Femur (tissue), 1 donor: ENCODE data around the gene LAPTM4A.
A peak's percentile ranks its signal among the peaks of the same experiment; 100 is the strongest.

Experiments
- DNase-seq: peaks from one replicate; pipeline ENCODE4 v3.0.0-alpha.2; 2017

The LAPTM4A gene

GRCh38 chr2:20016346-20016745 lies 35.1 kb downstream of the LAPTM4A start:
- DNase-seq: no peak

- DNase-seq: no peak
Measured at GRCh38 chr2:20015482-20016083, 35.8 kb downstream of the LAPTM4A start.

- peak; percentile 43 for DNase-seq
Measured at GRCh38 chr2:20013126-20013849, 38.1 kb downstream of the LAPTM4A start.

GRCh38 chr2:20012282-20013125 lies 38.9 kb downstream of the LAPTM4A start, which contains the start of gene MATN3:
MATN3 (minus strand) TSS chr2:20012668; CDS start chr2:20012631, 37 bp downstream.
- peak; percentile 65 for DNase-seq

GRCh38 chr2:20012032-20012281 lies 39.5 kb downstream of the LAPTM4A start:
- DNase-seq: no peak

GRCh38 chr2:20011276-20012031 lies 40.0 kb downstream of the LAPTM4A start:
- DNase-seq: no peak

- no peak for DNase-seq
Measured at GRCh38 chr2:20008703-20009102, 42.7 kb downstream of the LAPTM4A start.

GRCh38 chr2:20005891-20006470 lies 45.4 kb downstream of the LAPTM4A start:
- no peak for DNase-seq

- DNase-seq: no peak
Measured at GRCh38 chr2:20005067-20005627, 46.3 kb downstream of the LAPTM4A start.

GRCh38 chr2:20001361-20001863 lies 50.0 kb downstream of the LAPTM4A start:
- DNase-seq: no peak

- no peak for DNase-seq
Measured at GRCh38 chr2:19993731-19994130, 57.7 kb downstream of the LAPTM4A start.

GRCh38 chr2:19991895-19992294 lies 59.5 kb downstream of the LAPTM4A start:
- no peak for DNase-seq

GRCh38 chr2:19990416-19990728 lies 61.1 kb downstream of the LAPTM4A start:
- no peak for DNase-seq

- DNase-seq: peak; percentile 90
Measured at GRCh38 chr2:19989667-19990415, 61.6 kb downstream of the LAPTM4A start, which contains the start of gene WDR35. WDR35 (minus strand) TSS chr2:19990105; CDS start chr2:19990015, 90 bp downstream.

- DNase-seq: no peak
Measured at GRCh38 chr2:19989342-19989666, 62.1 kb downstream of the LAPTM4A start.

- no peak for DNase-seq
Measured at GRCh38 chr2:19988600-19988999, 62.8 kb downstream of the LAPTM4A start.

- DNase-seq: no peak
Measured at GRCh38 chr2:19987936-19988335, 63.5 kb downstream of the LAPTM4A start.
